GM23248 (cell line): ENCODE measurements around the gene PMFBP1.

ENCODE experiments used
- EZH2 ChIP-seq: fragments of 200-600 bp; sonication (generic); IDR thresholded peaks from 2 replicates; pipeline ENCODE4 v1.6.1; 2018; ENCODE audit warnings: antibody characterized with exemption, mild to moderate bottlenecking; ENCODE audit not compliant: insufficient read depth, poor library complexity, severe bottlenecking
- EZH2phosphoT487 ChIP-seq: fragments of 200-600 bp; sonication (generic); IDR thresholded peaks from 2 replicates; pipeline ENCODE4 v1.6.1; 2018; ENCODE audit warnings: antibody characterized with exemption, moderate library complexity, mild to moderate bottlenecking, low read depth; ENCODE audit not compliant: insufficient read depth

DNA sequence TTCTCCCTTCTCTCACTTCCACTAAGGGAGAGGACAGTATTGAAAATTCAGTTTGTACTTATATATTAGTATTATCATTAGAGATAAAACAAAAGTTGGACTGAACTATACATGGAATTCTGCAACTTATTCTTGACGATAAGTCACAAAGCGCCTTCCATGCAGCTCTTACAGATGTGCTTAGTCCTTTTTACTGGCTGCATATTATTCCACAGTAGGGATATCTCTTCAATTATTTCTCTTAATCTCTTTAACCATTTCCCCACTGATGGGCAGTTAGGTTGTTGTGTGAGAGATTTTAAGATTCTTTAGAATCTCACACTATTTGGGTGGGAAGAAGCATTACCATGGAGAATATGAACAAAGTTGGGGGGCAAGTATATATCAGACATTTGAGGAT lies 32.0 kb downstream of the PMFBP1 start:
- TF ChIP-seq EZH2, result no peak
- no peak for TF ChIP-seq EZH2phosphoT487
